SU-DHL-6 (cell line): Measurements from ENCODE around the gene RPS26.

Experiments
- H2AFZ ChIP-seq: fragments of 200-600 bp; sonication (generic); 2 replicates; pipeline ENCODE4 v1.6.1; 2014; ENCODE audit warnings: low read depth, mild to moderate bottlenecking, moderate library complexity, mixed read lengths, antibody characterized with exemption, low read length; ENCODE audit not compliant: severe bottlenecking
- H3F3A ChIP-seq: fragments of 200-600 bp; shearing (Covaris generic); 2 replicates; pipeline ENCODE4 v1.6.0; 2016; ENCODE audit warnings: antibody characterized with exemption, mild to moderate bottlenecking; ENCODE audit not compliant: insufficient read depth
- H3K27ac ChIP-seq: fragments of 200-600 bp; sonication (generic); 2 replicates; pipeline ENCODE4 v1.5.1; 2016; ENCODE audit warnings: low read depth, mild to moderate bottlenecking, low read length, moderate library complexity, mixed read lengths
- H3K27me3 ChIP-seq: fragments of 200-600 bp; sonication (generic), shearing (Covaris generic); 2 replicates; pipeline ENCODE4 v1.6.0; 2014; ENCODE audit warnings: mild to moderate bottlenecking, low read length
- H3K36me3 ChIP-seq: fragments of 200-600 bp; sonication (generic); 2 replicates; pipeline ENCODE4 v1.6.1; 2014; ENCODE audit warnings: mild to moderate bottlenecking, low read length, mixed read lengths
- H3K4me2 ChIP-seq: fragments of 300-600, 200-600 bp; shearing (Covaris generic), sonication (generic); 2 replicates; pipeline ENCODE4 v1.6.0; 2014; ENCODE audit warnings: low read length, low read depth, mild to moderate bottlenecking; ENCODE audit not compliant: poor library complexity, severe bottlenecking
- H3K4me3 ChIP-seq: fragments of 200-600 bp; sonication (generic); 2 replicates; pipeline ENCODE4 v1.5.1; 2014; ENCODE audit warnings: antibody characterized with exemption, low read length, mild to moderate bottlenecking, mixed read lengths; ENCODE audit not compliant: insufficient read depth, poor library complexity, severe bottlenecking
- H3K79me2 ChIP-seq: fragments of 200-600 bp; sonication (generic); 2 replicates; pipeline ENCODE4 v1.6.1; 2014; ENCODE audit warnings: mild to moderate bottlenecking, low read length, moderate library complexity; ENCODE audit not compliant: insufficient read depth
- H3K9ac ChIP-seq: fragments of 200-600 bp; sonication (generic); 2 replicates; pipeline ENCODE4 v1.7.0; 2014; ENCODE audit warnings: mild to moderate bottlenecking, low read length
- H3K9me2 ChIP-seq: fragments of 200-600 bp; sonication (generic); replicated peaks from 2 replicates; pipeline ENCODE4 v1.6.1; 2014; ENCODE audit warnings: low read length; ENCODE audit not compliant: insufficient read depth
- H3K9me3 ChIP-seq: fragments of 200-600 bp; sonication (generic); 2 replicates; pipeline ENCODE4 v1.6.1; 2014; ENCODE audit warnings: low read length, mixed read lengths; ENCODE audit not compliant: insufficient read depth
- H4K20me1 ChIP-seq: fragments of 200-600 bp; sonication (generic); 2 replicates; pipeline ENCODE4 v1.6.1; 2014; ENCODE audit warnings: low read depth, mild to moderate bottlenecking, antibody characterized with exemption, low read length, moderate library complexity, mixed read lengths
- CTCF ChIP-seq: fragments of 200-600 bp; sonication (generic); IDR thresholded peaks from one replicate; pipeline ENCODE4 v1.5.1; 2017; ENCODE audit warnings: antibody characterized with exemption, mild to moderate bottlenecking, low read length, moderate library complexity; ENCODE audit not compliant: insufficient read depth, poor library complexity, severe bottlenecking
- EZH2phosphoT487 ChIP-seq: fragments of 200-600 bp; sonication (generic), shearing (Covaris generic); conservative IDR thresholded peaks from 2 replicates; pipeline ENCODE4 v1.6.1; 2018; ENCODE audit warnings: mild to moderate bottlenecking, antibody characterized with exemption, low read length, moderate library complexity, mixed read lengths

Gene RPS26

DNA sequence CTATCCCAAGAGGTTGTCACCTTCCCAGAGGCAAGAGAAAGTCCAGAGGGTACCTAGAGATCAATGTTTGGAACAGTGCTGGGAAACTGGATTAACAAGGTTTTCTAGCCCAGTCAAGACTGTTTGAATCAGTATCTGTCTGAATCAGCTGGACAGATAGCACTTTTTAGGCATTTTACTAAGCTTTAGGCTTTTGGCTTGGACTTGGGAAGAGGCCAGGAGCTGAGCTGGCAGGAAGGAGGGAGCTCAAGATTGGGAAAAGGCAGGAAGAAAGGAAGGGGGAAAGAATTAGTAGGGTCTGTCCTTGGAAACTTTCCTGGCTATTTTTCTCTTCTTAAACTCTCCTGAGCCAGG lies 12.6 kb upstream of the RPS26 start:
- Histone ChIP-seq H2AFZ (no peak overlapping the region), H4K20me1 (no peaks in the 10 kb centered on the region), H3K79me2 (no peaks in the 10 kb centered on the region), H3K9me3 (no peaks in the 10 kb centered on the region), H3K4me3 (no peak overlapping the region), H3K4me2 (no peak overlapping the region), H3K27me3 (no peaks in the 10 kb centered on the region), H3K27ac (no peak overlapping the region), H3K9ac (no peak overlapping the region), H3K36me3 (no peaks in the 10 kb centered on the region), H3F3A (0 out of 2 replicates have a peak, but pooled peaks cover 4% of the 10 kb centered on the region), H3K9me2 (no peaks in the 10 kb centered on the region)
- TF ChIP-seq EZH2phosphoT487: no peak
- no peak for TF ChIP-seq CTCF

DNA sequence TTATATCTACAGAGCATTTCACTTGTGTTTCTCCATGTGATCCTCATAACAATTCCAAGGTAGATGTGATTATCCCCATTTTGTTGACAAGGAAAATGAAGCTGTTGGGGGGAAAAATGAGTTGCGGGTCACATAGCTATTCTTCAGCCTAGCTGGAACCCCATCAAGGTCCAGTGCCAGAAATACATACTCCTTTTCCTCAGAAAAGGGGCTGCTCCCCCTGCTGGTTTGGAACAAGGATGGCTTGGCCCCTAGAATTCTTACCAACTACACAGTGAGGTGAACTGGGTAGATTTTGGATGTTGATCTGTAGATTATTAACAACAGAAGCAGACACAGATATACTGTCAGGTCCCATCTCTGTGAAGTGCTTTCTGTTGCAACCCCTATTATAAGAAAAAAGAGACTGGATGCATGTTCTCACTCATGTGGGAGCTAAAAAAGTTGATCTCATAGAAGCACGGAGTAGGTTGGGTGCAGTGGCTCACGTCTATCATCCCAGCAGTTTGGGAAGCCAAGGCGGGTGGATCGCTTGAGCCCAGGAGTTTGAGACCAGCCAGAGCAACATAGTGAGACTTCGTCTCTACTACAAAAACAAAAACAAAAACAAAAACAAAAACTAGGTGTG lies 11.9 kb upstream of the RPS26 start:
- no peaks in the 10 kb centered on the region for H4K20me1 ChIP-seq
- no peaks in the 10 kb centered on the region for H3K9me2 ChIP-seq
- H3F3A ChIP-seq: 0 out of 2 replicates have a peak, but pooled peaks cover 4% of the 10 kb centered on the region
- H3K27ac ChIP-seq: no peak overlapping the region
- H3K9me3 ChIP-seq: no peaks in the 10 kb centered on the region
- TF ChIP-seq EZH2phosphoT487 (no peak), CTCF (peak; percentile 38)
- no peak overlapping the region for H3K4me3 ChIP-seq
- H3K27me3 ChIP-seq: no peaks in the 10 kb centered on the region
- H3K4me2 ChIP-seq: no peak overlapping the region
- H2AFZ ChIP-seq: no peak overlapping the region
- H3K36me3 ChIP-seq: no peaks in the 10 kb centered on the region
- H3K79me2 ChIP-seq: no peaks in the 10 kb centered on the region
- no peak overlapping the region for H3K9ac ChIP-seq

- H3K27ac ChIP-seq: no peak overlapping the region
- H3K4me3 ChIP-seq: no peak overlapping the region
- no peaks in the 10 kb centered on the region for H4K20me1 ChIP-seq
- H3K36me3 ChIP-seq: no peaks in the 10 kb centered on the region
- H2AFZ ChIP-seq: no peak overlapping the region
- TF ChIP-seq EZH2phosphoT487 (no peak), CTCF (no peak)
- no peaks in the 10 kb centered on the region for H3K9me2 ChIP-seq
- H3K9me3 ChIP-seq: no peaks in the 10 kb centered on the region
- H3K79me2 ChIP-seq: no peaks in the 10 kb centered on the region
- H3F3A ChIP-seq: 0 out of 2 replicates have a peak, but pooled peaks cover 4% of the 10 kb centered on the region
- no peak overlapping the region for H3K9ac ChIP-seq
- H3K27me3 ChIP-seq: no peaks in the 10 kb centered on the region
- no peak overlapping the region for H3K4me2 ChIP-seq
Observed at GRCh38 chr12:56031987-56032386, 9.7 kb upstream of the RPS26 start.
